MM.1S (cell line): Measurements from ENCODE around the gene ZNF469.

Experiments used
- DNase-seq: peaks from one replicate; pipeline ENCODE4 v3.0.0-alpha.2; 2015
- H2AFZ ChIP-seq: fragments of 300-600 bp; sonication (generic); 2 replicates; pipeline ENCODE4 v1.6.0; 2016; ENCODE audit warnings: antibody characterized with exemption, low read length
- H3F3A ChIP-seq: fragments of 300-600 bp; sonication (generic); 2 replicates; pipeline ENCODE4 v1.6.1; 2016; ENCODE audit warnings: mild to moderate bottlenecking, antibody characterized with exemption, low read length, moderate library complexity, mixed read lengths; ENCODE audit not compliant: insufficient read depth
- H3K27ac ChIP-seq: fragments of 300-600 bp; sonication (generic); 2 replicates; pipeline ENCODE4 v1.5.1; 2016; ENCODE audit warnings: mild to moderate bottlenecking, low read length
- H3K27me3 ChIP-seq: fragments of 300-600 bp; sonication (generic); replicated peaks from 2 replicates; pipeline ENCODE4 v1.6.0; 2016; ENCODE audit warnings: low read length; ENCODE audit not compliant: insufficient read depth
- H3K36me3 ChIP-seq: fragments of 300-600 bp; sonication (generic); replicated peaks from 2 replicates; pipeline ENCODE4 v1.6.1; 2016; ENCODE audit warnings: mild to moderate bottlenecking, low read length, mixed read lengths; ENCODE audit not compliant: insufficient read depth
- H3K4me1 ChIP-seq: fragments of 300-600 bp; sonication (generic); 2 replicates; pipeline ENCODE4 v1.6.1; 2016; ENCODE audit warnings: low read length, mixed read lengths
- H3K4me2 ChIP-seq: fragments of 300-600 bp; sonication (generic); 2 replicates; pipeline ENCODE4 v1.6.0; 2016; ENCODE audit warnings: low read depth, low read length
- H3K4me3 ChIP-seq: fragments of 300-600 bp; sonication (generic); 2 replicates; pipeline ENCODE4 v1.5.1; 2016; ENCODE audit warnings: low read length, mixed read lengths
- H3K79me2 ChIP-seq: fragments of 300-600 bp; sonication (generic); 2 replicates; pipeline ENCODE4 v1.6.1; 2016; ENCODE audit warnings: mixed run types, low read length, mixed read lengths
- H3K9ac ChIP-seq: fragments of 300-600 bp; sonication (generic); 2 replicates; pipeline ENCODE4 v1.6.1; 2016; ENCODE audit warnings: low read length, mixed read lengths
- H3K9me2 ChIP-seq: fragments of 300-600 bp; sonication (generic); replicated peaks from 2 replicates; pipeline ENCODE4 v1.6.1; 2016; ENCODE audit warnings: mild to moderate bottlenecking, low read length, mixed read lengths; ENCODE audit not compliant: insufficient read depth
- H3K9me3 ChIP-seq: fragments of 300-600 bp; sonication (generic); replicated peaks from 2 replicates; pipeline ENCODE4 v1.6.1; 2016; ENCODE audit warnings: mild to moderate bottlenecking, low read length, mixed read lengths; ENCODE audit not compliant: insufficient read depth
- H4K20me1 ChIP-seq: fragments of 300-600 bp; sonication (generic); 2 replicates; pipeline ENCODE4 v1.6.1; 2016; ENCODE audit warnings: mild to moderate bottlenecking, low read length, moderate library complexity, mixed read lengths; ENCODE audit not compliant: insufficient read depth
- CTCF ChIP-seq: fragments of 300-600 bp; sonication (generic); IDR thresholded peaks from 2 replicates; pipeline ENCODE4 v1.5.1; 2016; ENCODE audit warnings: antibody characterized with exemption, low read length, mixed read lengths
- EZH2 ChIP-seq: fragments of 300-600 bp; sonication (generic); optimal IDR thresholded peaks from 2 replicates; pipeline ENCODE3; 2017; ENCODE audit warnings: low read depth, mild to moderate bottlenecking, antibody characterized with exemption, low read length, mixed read lengths
- EZH2phosphoT487 ChIP-seq: fragments of 300-600 bp; sonication (generic); IDR thresholded peaks from 2 replicates; pipeline ENCODE4 v1.6.1; 2018; ENCODE audit warnings: antibody characterized with exemption, low read length

ZNF469 gene

GRCh38 chr16:88387180-88387765, 4.5 kb downstream of the ZNF469 start:
- no peaks in the 10 kb centered on the region for H4K20me1 ChIP-seq
- no peak overlapping the region for H2AFZ ChIP-seq
- no peak overlapping the region for H3K9ac ChIP-seq
- H3K27me3 ChIP-seq: peaks cover 84% of the 10 kb centered on the region
- no peaks in the 10 kb centered on the region for H3K79me2 ChIP-seq
- no peak for TF ChIP-seq EZH2phosphoT487
- TF ChIP-seq CTCF: no peak
- no peak for TF ChIP-seq EZH2
- H3F3A ChIP-seq: no peaks in the 10 kb centered on the region
- H3K4me1 ChIP-seq: no peaks in the 10 kb centered on the region
- H3K36me3 ChIP-seq: no peaks in the 10 kb centered on the region
- no peak overlapping the region for H3K4me2 ChIP-seq
- DNase-seq: no peak
- no peak overlapping the region for H3K4me3 ChIP-seq
- H3K9me2 ChIP-seq: no peaks in the 10 kb centered on the region
- H3K27ac ChIP-seq: no peak overlapping the region
- no peaks in the 10 kb centered on the region for H3K9me3 ChIP-seq

GRCh38 chr16:88387941-88388627, 5.3 kb downstream of the ZNF469 start:
- Histone ChIP-seq H3K27me3 (peaks cover 88% of the 10 kb centered on the region), H3K27ac (no peak overlapping the region), H2AFZ (no peak overlapping the region), H3K4me2 (no peak overlapping the region), H3K9me3 (no peaks in the 10 kb centered on the region), H3K9me2 (no peaks in the 10 kb centered on the region), H4K20me1 (no peaks in the 10 kb centered on the region), H3K36me3 (no peaks in the 10 kb centered on the region), H3K79me2 (no peaks in the 10 kb centered on the region), H3K4me1 (no peaks in the 10 kb centered on the region), H3F3A (no peaks in the 10 kb centered on the region), H3K9ac (no peak overlapping the region), H3K4me3 (no peak overlapping the region)
- no peak for DNase-seq
- no peak for TF ChIP-seq EZH2
- TF ChIP-seq EZH2phosphoT487: no peak
- no peak for TF ChIP-seq CTCF

GRCh38 chr16:88389191-88389590, 6.4 kb downstream of the ZNF469 start:
- H3K27me3 ChIP-seq: peaks cover 90% of the 10 kb centered on the region

More at GRCh38 chr16:88389191-88389590, 6.4 kb downstream of the ZNF469 start:
- Histone ChIP-seq H3K4me2 (no peak overlapping the region), H3K9me3 (no peaks in the 10 kb centered on the region), H3K79me2 (no peaks in the 10 kb centered on the region), H3K9ac (no peak overlapping the region), H3K4me1 (no peaks in the 10 kb centered on the region), H3K27ac (no peak overlapping the region), H3K9me2 (no peaks in the 10 kb centered on the region), H3K4me3 (no peak overlapping the region), H3K36me3 (no peaks in the 10 kb centered on the region), H4K20me1 (no peaks in the 10 kb centered on the region), H3F3A (no peaks in the 10 kb centered on the region), H2AFZ (no peak overlapping the region)
- no peak for DNase-seq
- TF ChIP-seq EZH2phosphoT487: no peak
- TF ChIP-seq EZH2: no peak
- TF ChIP-seq CTCF: no peak
